Progenitor cell of endocrine pancreas (in vitro differentiated cells): Measurements from ENCODE around the gene FNBP1. TPM values are rescaled to one million over a fixed set of nuclear protein-coding genes. Genes with fewer than 3 reads are reported as not detected.

Experiments used
- DNase-seq: peaks from one replicate; pipeline ENCODE4 v3.0.0; 2021; ENCODE audit warnings: low spot score; ENCODE audit not compliant: unreplicated experiment
- H3K27ac Mint-ChIP-seq: 2 replicates; pipeline ENCODE4 v1.8.0; 2021; ENCODE audit warnings: mild to moderate bottlenecking, moderate library complexity, mixed read lengths
- H3K27me3 Mint-ChIP-seq: 2 replicates; pipeline ENCODE4 v1.8.0; 2021; ENCODE audit warnings: mixed read lengths
- H3K36me3 Mint-ChIP-seq: 2 replicates; pipeline ENCODE4 v1.8.0; 2022; ENCODE audit warnings: mixed read lengths; ENCODE audit not compliant: insufficient read depth
- H3K4me1 Mint-ChIP-seq: 2 replicates; pipeline ENCODE4 v1.8.0; 2021; ENCODE audit warnings: low read depth, mixed read lengths
- H3K4me3 Mint-ChIP-seq: 2 replicates; pipeline ENCODE4 v1.8.0; 2021; ENCODE audit warnings: low read depth, mild to moderate bottlenecking, moderate library complexity, mixed read lengths
- H3K9me3 Mint-ChIP-seq: 2 replicates; pipeline ENCODE4 v1.8.0; 2021; ENCODE audit warnings: low read depth, mixed read lengths
- CTCF ChIP-seq: fragments of 200-600 bp; sonication (generic); IDR thresholded peaks from one replicate; pipeline ENCODE4 v1.5.0; 2021; ENCODE audit warnings: antibody characterized with exemption, mild to moderate bottlenecking; ENCODE audit not compliant: unreplicated experiment
- total RNA-seq: library from RNA; stranded (reverse); gene quantifications from 2 replicates; pipeline ENCODE4 v1.2.1, GENCODE V29; 2021

Gene FNBP1
- total RNA-seq, 1 donor from 2014 or later = 44.1 TPM

- Mint-ChIP-seq H3K36me3 (peaks cover 11% of the 10 kb centered on the region), H3K27ac (no peak overlapping the region), H3K4me3 (no peak overlapping the region), H3K27me3 (no peaks in the 10 kb centered on the region), H3K9me3 (no peaks in the 10 kb centered on the region), H3K4me1 (no peaks in the 10 kb centered on the region)
- DNase-seq = no peak
- TF ChIP-seq CTCF = no peak
These were observed 167.1 kb downstream of the FNBP1 start for GRCh38 chr9:129875687-129876395.

GRCh38 chr9:129875181-129875611 lies 167.8 kb downstream of the FNBP1 start:
- no peak for DNase-seq

GRCh38 chr9:129874261-129875101 lies 168.5 kb downstream of the FNBP1 start:
- Mint-ChIP-seq H3K9me3 (no peaks in the 10 kb centered on the region), H3K4me3 (no peak overlapping the region), H3K4me1 (no peaks in the 10 kb centered on the region), H3K27me3 (no peaks in the 10 kb centered on the region), H3K36me3 (peaks cover 13% of the 10 kb centered on the region), H3K27ac (no peak overlapping the region)
- DNase-seq = no peak
- TF ChIP-seq CTCF = no peak

More at GRCh38 chr9:129875181-129875611, 167.8 kb downstream of the FNBP1 start:
- Mint-ChIP-seq H3K36me3 (peaks cover 13% of the 10 kb centered on the region), H3K27ac (no peak overlapping the region), H3K27me3 (no peaks in the 10 kb centered on the region), H3K4me1 (no peaks in the 10 kb centered on the region), H3K9me3 (no peaks in the 10 kb centered on the region), H3K4me3 (no peak overlapping the region)
- TF ChIP-seq CTCF = peak; percentile 14

GRCh38 chr9:129873563-129874190 lies 169.3 kb downstream of the FNBP1 start:
- Mint-ChIP-seq H3K36me3 (peaks cover 13% of the 10 kb centered on the region), H3K4me1 (no peaks in the 10 kb centered on the region), H3K27ac (no peak overlapping the region), H3K9me3 (no peaks in the 10 kb centered on the region), H3K4me3 (no peak overlapping the region), H3K27me3 (no peaks in the 10 kb centered on the region)
- no peak for TF ChIP-seq CTCF
- no peak for DNase-seq

GRCh38 chr9:129871046-129871445 lies 171.9 kb downstream of the FNBP1 start:
- no peak for TF ChIP-seq CTCF
- no peak for DNase-seq
- Mint-ChIP-seq H3K36me3 (peaks cover 15% of the 10 kb centered on the region), H3K4me3 (no peak overlapping the region), H3K27me3 (no peaks in the 10 kb centered on the region), H3K9me3 (no peaks in the 10 kb centered on the region), H3K4me1 (no peaks in the 10 kb centered on the region), H3K27ac (no peak overlapping the region)
